Adrenal gland (tissue), 12 donors: ENCODE measurements around the gene AMACR. TPM values are rescaled to one million over a fixed set of nuclear protein-coding genes. Genes with fewer than 3 reads are reported as not detected.

Source experiments
- DNase-seq, 7 donors: peaks; one replicate each; pipeline ENCODE4 v3.0.0-alpha.2; 2019 to 2020
- H3K27ac ChIP-seq, 5 donors: fragments of 200-600 bp; sonication (generic) in 4 of 5; 1 replicate in 3 of 5; 2 replicates in 2 of 5; pipeline versions ENCODE4 v1.5.1 to v1.8.0; 2016 to 2020; ENCODE audit warnings: mild to moderate bottlenecking in 1 of 5
- H3K27me3 ChIP-seq: fragments of 200-600 bp; 2 replicates; pipeline ENCODE4 v1.8.0; 2021
- H3K36me3 ChIP-seq, 2 donors: fragments of 200-600 bp; replicated peaks in 1 of 2; 1 replicate in 1 of 2; 2 replicates in 1 of 2; pipeline versions ENCODE4 v1.5.1 to v1.8.0; 2018 to 2022
- H3K4me1 ChIP-seq, 2 donors: fragments of 200-600 bp; replicated peaks in 1 of 2; 1 replicate in 1 of 2; 2 replicates in 1 of 2; pipeline versions ENCODE4 v1.5.1 to v1.8.0; 2018 to 2021
- H3K4me3 ChIP-seq, 4 donors: fragments of 200-600 bp; sonication (generic) in 3 of 4; one replicate each; pipeline ENCODE4 v1.5.1; 2016 to 2018
- H3K9me3 ChIP-seq, 3 donors: fragments of 200-600 bp; sonication (generic) in 1 of 3; replicated peaks in 1 of 3; 1 replicate in 2 of 3; 2 replicates in 1 of 3; pipeline versions ENCODE4 v1.5.1 to v1.8.0; 2016 to 2021
- POLR2A ChIP-seq, 2 donors: fragments of 450-650 bp; IDR thresholded peaks; one replicate each; pipeline ENCODE4 v1.6.1; 2017; ENCODE audit warnings: antibody characterized with exemption in 2 of 2, mild to moderate bottlenecking in 2 of 2, moderate library complexity in 1 of 2
- WGBS, 4 donors: extraction: QIAGEN DNeasy Blood & Tissue Kit in 2 of 4; methylation state at CpG; one replicate each; pipeline versions ENCODE4 v1.1.5 to v1.1.7; 2013 to 2017; 5-methylcytosine and 5-hydroxymethylcytosine counted together
- intact Hi-C, 2 donors: fragments of 100-400 bp; cut with DNase I; formaldehyde crosslinking; loops; one replicate each; pipeline versions ENCODE4 v1.14.1 to v1.15.0; 2022 to 2023
- polyA plus RNA-seq, 3 donors: library from polyadenylated mRNA; stranded (reverse); fragments of 200-250 nt in 2 of 3; fragments of 350-450 nt in 1 of 3; fragmentation: Illumina TruSeq in 1 of 3; extraction: RNeasy Lipid Tissue Mini Kit (QIAGEN cat#74804) in 1 of 3; gene quantifications; one replicate each; pipeline ENCODE4 v1.2.3, GENCODE V29; 2013 to 2014
- total RNA-seq, 9 donors: library from RNA; depleted of rRNA in 4 of 9; stranded (reverse); fragments of >200 nt in 4 of 9; fragments of 120-200 nt in 1 of 9; fragmentation: NEBNext Ultra II Directional in 1 of 9; extraction: Animal tissue kit (Norgen Biotek cat#: 25700) in 1 of 9; gene quantifications; one replicate each; pipeline versions ENCODE4 v1.1.0 to v1.2.4, GENCODE V29; 2013 to 2023
- TF ChIP-seq, protein P1 (sequence below), 6 experiments: fragments of 450-650 bp in 4 of 6; fragments of 200-600 bp in 2 of 6; sonication (generic) in 1 of 6; IDR thresholded peaks; 1 replicate in 5 of 6; 2 replicates in 1 of 6; pipeline versions ENCODE4 v1.5.1 to v1.8.0; 2016 to 2021; ENCODE audit warnings: antibody characterized with exemption in 6 of 6, mild to moderate bottlenecking in 2 of 6, moderate library complexity in 1 of 6
- donor health status: healthy with polysubstance abuse.
- donor health status: Bipolar disorder and iron deficiency.
- donor health status: DM: yes; HTN: yes; CAD: no.
- donor health status: DM: no; HTN: no; CAD: no.
- donor health status: DM: no; HTN: no; CAD: no.
- donor health status: DM: yes; HTN: yes; CAD: no.

The AMACR gene
- total and polyA plus RNA-seq, 12 donors = 9.2 to 46.5 (median 25.4) TPM

DNA sequence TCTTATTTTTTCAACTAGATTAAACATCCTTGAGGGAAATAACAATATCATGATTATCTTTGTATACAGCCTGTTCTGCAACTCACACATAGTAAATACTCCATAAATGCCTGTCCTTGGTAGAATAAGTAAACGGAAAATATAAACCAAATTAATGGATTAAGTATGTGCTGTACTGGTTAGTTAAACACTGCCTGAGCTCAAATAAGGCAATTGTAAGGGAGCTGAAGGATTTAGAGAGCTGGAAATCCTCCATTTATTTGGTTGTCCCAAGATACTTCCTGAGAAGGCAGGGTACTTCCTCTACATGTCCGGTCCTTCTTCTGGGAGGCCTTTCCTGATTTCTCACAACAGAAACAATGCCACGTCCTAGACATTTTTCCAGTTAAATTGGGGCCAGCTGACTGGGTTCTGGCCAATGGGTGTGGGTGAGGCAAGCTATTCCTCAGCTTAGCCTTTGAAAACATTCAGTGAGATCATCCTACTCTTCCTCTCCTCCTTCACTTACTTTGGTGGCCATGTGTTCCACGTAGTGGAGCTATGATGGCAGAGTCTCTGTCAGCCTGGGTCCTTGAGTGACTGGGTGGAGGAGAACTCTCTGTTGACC lies 43.6 kb upstream of the AMACR start:
- no peak for DNase-seq
- Histone ChIP-seq H3K4me1 (no peaks in the 10 kb centered on the region), H3K4me3 (no peak overlapping the region), H3K27me3 (no peaks in the 10 kb centered on the region), H3K36me3 (no peaks in the 10 kb centered on the region), H3K27ac (no peak overlapping the region), H3K9me3 (no peaks in the 10 kb centered on the region)
- WGBS, 4 donors = 86 to 97% (median 89%) methylated on average over 4 of the region's 4 CpGs
- intact Hi-C loops = no loop called here
- TF ChIP-seq, protein P1, sequence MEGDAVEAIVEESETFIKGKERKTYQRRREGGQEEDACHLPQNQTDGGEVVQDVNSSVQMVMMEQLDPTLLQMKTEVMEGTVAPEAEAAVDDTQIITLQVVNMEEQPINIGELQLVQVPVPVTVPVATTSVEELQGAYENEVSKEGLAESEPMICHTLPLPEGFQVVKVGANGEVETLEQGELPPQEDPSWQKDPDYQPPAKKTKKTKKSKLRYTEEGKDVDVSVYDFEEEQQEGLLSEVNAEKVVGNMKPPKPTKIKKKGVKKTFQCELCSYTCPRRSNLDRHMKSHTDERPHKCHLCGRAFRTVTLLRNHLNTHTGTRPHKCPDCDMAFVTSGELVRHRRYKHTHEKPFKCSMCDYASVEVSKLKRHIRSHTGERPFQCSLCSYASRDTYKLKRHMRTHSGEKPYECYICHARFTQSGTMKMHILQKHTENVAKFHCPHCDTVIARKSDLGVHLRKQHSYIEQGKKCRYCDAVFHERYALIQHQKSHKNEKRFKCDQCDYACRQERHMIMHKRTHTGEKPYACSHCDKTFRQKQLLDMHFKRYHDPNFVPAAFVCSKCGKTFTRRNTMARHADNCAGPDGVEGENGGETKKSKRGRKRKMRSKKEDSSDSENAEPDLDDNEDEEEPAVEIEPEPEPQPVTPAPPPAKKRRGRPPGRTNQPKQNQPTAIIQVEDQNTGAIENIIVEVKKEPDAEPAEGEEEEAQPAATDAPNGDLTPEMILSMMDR (IDR thresholded peaks at IDR 0.05) = no peak
- no peak for TF ChIP-seq POLR2A (IDR thresholded peaks at IDR 0.05)

GRCh38 chr5:34047774-34048572 lies 40.1 kb upstream of the AMACR start:
- H3K27me3 ChIP-seq = no peaks in the 10 kb centered on the region
- H3K4me1 ChIP-seq = peaks cover 0 to 7% of the 10 kb centered on the region in 2 donors
- no peaks in the 10 kb centered on the region for H3K36me3 ChIP-seq
- H3K4me3 ChIP-seq = no peak overlapping the region
- no peak for TF ChIP-seq POLR2A (IDR thresholded peaks at IDR 0.05)
- TF ChIP-seq, protein P1 (IDR thresholded peaks at IDR 0.05) = no peak
- H3K9me3 ChIP-seq = no peaks in the 10 kb centered on the region
- no peak for DNase-seq
- intact Hi-C loops = no loop called here
- H3K27ac ChIP-seq = peak overlapping the region in 1 of 5 donors; percentile 2

DNA sequence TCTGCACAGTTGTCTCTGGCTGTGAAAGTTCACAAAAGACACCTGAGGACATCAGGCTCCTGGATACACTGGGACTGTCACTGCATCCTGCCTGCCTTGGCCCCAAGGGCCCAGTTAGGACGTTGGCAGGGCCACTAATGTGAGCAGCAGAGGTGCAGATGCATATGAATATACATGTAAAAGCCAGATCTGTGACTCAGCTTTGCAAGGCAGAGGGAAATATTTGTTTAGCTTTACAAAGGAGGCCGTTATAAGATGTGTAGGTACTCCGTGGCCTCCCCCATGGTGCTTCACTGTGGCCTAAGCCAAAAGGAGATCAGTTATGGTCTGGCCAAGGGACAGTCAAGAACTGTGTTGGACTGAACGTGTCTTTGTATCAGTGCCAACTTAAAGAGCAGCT lies 39.3 kb upstream of the AMACR start:
- peaks cover under 1 to 12% of the 10 kb centered on the region in 2 donors for H3K4me1 ChIP-seq
- no peak overlapping the region for H3K4me3 ChIP-seq
- H3K36me3 ChIP-seq = no peaks in the 10 kb centered on the region
- no peak for TF ChIP-seq POLR2A (IDR thresholded peaks at IDR 0.05)
- TF ChIP-seq, protein P1 (IDR thresholded peaks at IDR 0.05) = no peak
- intact Hi-C loops = no loop called here
- no peak overlapping the region for H3K27ac ChIP-seq
- WGBS, 4 donors = 80 to 90% (median 89%) methylated on average over 4 of the region's 4 CpGs
- H3K9me3 ChIP-seq = no peaks in the 10 kb centered on the region
- no peaks in the 10 kb centered on the region for H3K27me3 ChIP-seq
- DNase-seq = no peak

GRCh38 chr5:34045996-34046395 lies 38.1 kb upstream of the AMACR start:
- Histone ChIP-seq H3K27ac (no peak overlapping the region), H3K4me1 (peaks cover 3 to 12% of the 10 kb centered on the region in 2 donors), H3K27me3 (no peaks in the 10 kb centered on the region), H3K9me3 (no peaks in the 10 kb centered on the region), H3K36me3 (no peaks in the 10 kb centered on the region), H3K4me3 (no peak overlapping the region)
- TF ChIP-seq POLR2A (IDR thresholded peaks at IDR 0.05) = no peak
- TF ChIP-seq, protein P1 (IDR thresholded peaks at IDR 0.05) = no peak
- DNase-seq = no peak
- intact Hi-C loops = no loop called here
